Breast epithelium (tissue), 4 donors: ENCODE results near the gene MRTFB. TPM values are rescaled to one million over a fixed set of nuclear protein-coding genes. Genes with fewer than 3 reads are reported as not detected.

Experiments used
- DNase-seq, 2 donors: peaks; one replicate each; pipeline ENCODE4 v3.0.0-alpha.2; 2019; ENCODE audit warnings: low spot score in 2 of 2
- H3K27ac ChIP-seq, 2 donors: fragments of 200-600 bp; sonication (generic) in 1 of 2; one replicate each; pipeline ENCODE4 v1.5.1; 2016 to 2019; ENCODE audit warnings: mild to moderate bottlenecking in 1 of 2
- H3K27me3 ChIP-seq, 2 donors: fragments of 200-600 bp; sonication (generic) in 1 of 2; one replicate each; pipeline versions ENCODE4 v1.5.1 to v1.6.0; 2017 to 2019; ENCODE audit warnings: control low read depth in 1 of 2, mild to moderate bottlenecking in 1 of 2
- H3K36me3 ChIP-seq: fragments of 200-600 bp; one replicate; pipeline ENCODE4 v1.5.1; 2019
- H3K4me1 ChIP-seq, 2 donors: fragments of 200-600 bp; sonication (generic); one replicate each; pipeline ENCODE4 v1.5.1; 2016 to 2019; ENCODE audit warnings: control low read depth in 1 of 2
- H3K4me3 ChIP-seq, 3 donors: fragments of 200-600 bp; sonication (generic); 1 replicate in 2 of 3; 2 replicates in 1 of 3; pipeline ENCODE4 v1.5.1; 2016 to 2019; ENCODE audit warnings: mild to moderate bottlenecking in 3 of 3, moderate library complexity in 2 of 3
- H3K9me3 ChIP-seq, 2 donors: fragments of 200-600 bp; sonication (generic) in 1 of 2; one replicate each; pipeline ENCODE4 v1.5.1; 2016 to 2019; ENCODE audit warnings: control low read depth in 1 of 2
- CTCF ChIP-seq, 3 donors: fragments of 450-650 bp; IDR thresholded peaks; one replicate each; pipeline ENCODE4 v1.5.1; 2016 to 2017; ENCODE audit warnings: antibody characterized with exemption in 3 of 3, mild to moderate bottlenecking in 3 of 3, moderate library complexity in 3 of 3
- POLR2A ChIP-seq: fragments of 450-650 bp; IDR thresholded peaks from one replicate; pipeline ENCODE4 v1.6.1; 2016; ENCODE audit warnings: antibody characterized with exemption, mild to moderate bottlenecking, moderate library complexity
- POLR2AphosphoS5 ChIP-seq, 3 donors: sonication (generic); formaldehyde crosslinking; IDR thresholded peaks; one replicate each; pipeline ENCODE4 v1.6.1; 2017; ENCODE audit warnings: antibody characterized with exemption in 3 of 3
- intact Hi-C: fragments of 100-400 bp; cut with DNase I; formaldehyde crosslinking; loops from one replicate; pipeline ENCODE4 v1.15.1; 2023; ENCODE audit warnings: low total_unique reads
- total RNA-seq, 3 donors: library from RNA; depleted of rRNA; stranded (reverse); fragments of >200 nt; gene quantifications; one replicate each; pipeline ENCODE4 v1.1.0, GENCODE V29; 2016

MRTFB gene
- total RNA-seq, 3 donors from 2014 or later, result 49.9 to 115 (median 83.6) TPM

GRCh38 chr16:14029658-14030057, 41.5 kb upstream of the MRTFB start:
- Histone ChIP-seq H3K4me3 (no peak overlapping the region), H3K27me3 (no peaks in the 10 kb centered on the region), H3K9me3 (no peaks in the 10 kb centered on the region), H3K27ac (no peak overlapping the region), H3K36me3 (no peaks in the 10 kb centered on the region), H3K4me1 (no peaks in the 10 kb centered on the region)
- intact Hi-C loops, result no loop called here
- no peak for DNase-seq
- TF ChIP-seq POLR2A (no peak), POLR2AphosphoS5 (IDR thresholded peaks at IDR 0.05) (no peak), CTCF (IDR thresholded peaks at IDR 0.05) (no peak)

- Histone ChIP-seq H3K4me1 (no peaks in the 10 kb centered on the region), H3K4me3 (no peak overlapping the region), H3K36me3 (no peaks in the 10 kb centered on the region), H3K27me3 (no peaks in the 10 kb centered on the region), H3K27ac (no peak overlapping the region), H3K9me3 (peaks cover 3 to 7% of the 10 kb centered on the region in 2 donors)
- intact Hi-C loops, result no loop called here
- TF ChIP-seq POLR2AphosphoS5 (IDR thresholded peaks at IDR 0.05) (no peak), CTCF (IDR thresholded peaks at IDR 0.05) (no peak), POLR2A (no peak)
- no peak for DNase-seq
Observed at GRCh38 chr16:14035092-14035491, 36.0 kb upstream of the MRTFB start.

GRCh38 chr16:14036889-14037288, 34.2 kb upstream of the MRTFB start:
- intact Hi-C loops, result no loop called here

GRCh38 chr16:14037960-14038359, 33.2 kb upstream of the MRTFB start:
- no peak overlapping the region for H3K4me3 ChIP-seq
- no peak overlapping the region for H3K27ac ChIP-seq
- H3K36me3 ChIP-seq, result no peaks in the 10 kb centered on the region
- no peaks in the 10 kb centered on the region for H3K27me3 ChIP-seq
- intact Hi-C loops, result no loop called here
- no peak for TF ChIP-seq POLR2AphosphoS5 (IDR thresholded peaks at IDR 0.05)
- no peak for TF ChIP-seq POLR2A
- no peak for TF ChIP-seq CTCF (IDR thresholded peaks at IDR 0.05)
- H3K4me1 ChIP-seq, result no peaks in the 10 kb centered on the region
- H3K9me3 ChIP-seq, result peaks cover 3 to 7% of the 10 kb centered on the region in 2 donors
- no peak for DNase-seq

More at GRCh38 chr16:14036889-14037288, 34.2 kb upstream of the MRTFB start:
- Histone ChIP-seq H3K4me3 (no peak overlapping the region), H3K36me3 (no peaks in the 10 kb centered on the region), H3K27me3 (no peaks in the 10 kb centered on the region), H3K9me3 (peaks cover 3 to 7% of the 10 kb centered on the region in 2 donors), H3K27ac (no peak overlapping the region), H3K4me1 (no peaks in the 10 kb centered on the region)
- DNase-seq, result no peak
- TF ChIP-seq POLR2AphosphoS5 (IDR thresholded peaks at IDR 0.05), result no peak
- TF ChIP-seq CTCF (IDR thresholded peaks at IDR 0.05), result no peak
- TF ChIP-seq POLR2A, result no peak

GRCh38 chr16:14041164-14041563, 30.0 kb upstream of the MRTFB start:
- Histone ChIP-seq H3K4me3 (no peak overlapping the region), H3K36me3 (no peaks in the 10 kb centered on the region), H3K27me3 (no peaks in the 10 kb centered on the region), H3K9me3 (peaks cover 3 to 7% of the 10 kb centered on the region in 2 donors), H3K27ac (no peak overlapping the region), H3K4me1 (no peaks in the 10 kb centered on the region)
- TF ChIP-seq CTCF (IDR thresholded peaks at IDR 0.05) (no peak), POLR2A (no peak), POLR2AphosphoS5 (IDR thresholded peaks at IDR 0.05) (no peak)
- intact Hi-C loops, result loop anchor here (2.0 to 10.0 kb wide), 2 partner anchors 16 to 924 kb away; no protein-coding TSS in a partner anchor
- no peak for DNase-seq
